Calu3 (cell line): ENCODE measurements around the gene OPRD1. TPM values are rescaled to one million over a fixed set of nuclear protein-coding genes. Genes with fewer than 3 reads are reported as not detected.

Experiments
- BruUV-seq: library from RNA; stranded (reverse); fragments of 400-500 nt; replicated peaks from 2 replicates; lab custom pipeline; 2021; lab: Mats Ljungman, UMichigan
- CTCF ChIA-PET: fragments of 300-600 bp; sonication (Branson Sonifier 250); formaldehyde crosslinking; loops from one replicate; lab custom pipeline; 2022; ENCODE audit warnings: antibody characterized with exemption; lab: Charles Lee
- DNase-seq: peaks from one replicate; pipeline ENCODE4 v3.0.0; 2022
- H3K27ac Mint-ChIP-seq: one replicate; pipeline ENCODE4 v1.8.0; 2022; ENCODE audit warnings: mixed read lengths; ENCODE audit not compliant: unreplicated experiment
- H3K27me3 Mint-ChIP-seq: one replicate; pipeline ENCODE4 v1.8.0; 2022; ENCODE audit warnings: mixed read lengths; ENCODE audit not compliant: unreplicated experiment
- H3K36me3 Mint-ChIP-seq: one replicate; pipeline ENCODE4 v1.8.0; 2022; ENCODE audit warnings: mild to moderate bottlenecking, moderate library complexity, mixed read lengths; ENCODE audit not compliant: insufficient read depth, unreplicated experiment
- H3K4me1 Mint-ChIP-seq: one replicate; pipeline ENCODE4 v1.8.0; 2022; ENCODE audit warnings: mild to moderate bottlenecking, low read depth, mixed read lengths; ENCODE audit not compliant: unreplicated experiment
- H3K4me3 Mint-ChIP-seq: one replicate; pipeline ENCODE4 v1.8.0; 2022; ENCODE audit warnings: mild to moderate bottlenecking, low read depth, moderate library complexity, mixed read lengths; ENCODE audit not compliant: unreplicated experiment
- H3K9me3 Mint-ChIP-seq: one replicate; pipeline ENCODE4 v1.8.0; 2022; ENCODE audit warnings: low read depth, mixed read lengths; ENCODE audit not compliant: unreplicated experiment
- CTCF ChIP-seq: fragments of 200-600 bp; IDR thresholded peaks from one replicate; pipeline ENCODE4 v1.8.0; 2022; ENCODE audit warnings: antibody characterized with exemption; ENCODE audit not compliant: unreplicated experiment
- intact Hi-C: fragments of 100-400 bp; cut with micrococcal nuclease; formaldehyde crosslinking; loops from one replicate; pipeline ENCODE4 v1.10.0; 2022; ENCODE audit not compliant: unreplicated experiment
- total RNA-seq: library from RNA; stranded (reverse); gene quantifications from 2 replicates; pipeline ENCODE4 v1.2.3, GENCODE V29; 2022

Gene OPRD1
- total RNA-seq, 1 experiment from 2014 or later = 0.07 TPM

- intact Hi-C loops = no loop called here
- TF ChIP-seq CTCF = no peak
- Mint-ChIP-seq H3K27me3 (no peaks in the 10 kb centered on the region), H3K36me3 (no peaks in the 10 kb centered on the region), H3K27ac (no peak overlapping the region), H3K4me3 (no peak overlapping the region), H3K4me1 (no peaks in the 10 kb centered on the region), H3K9me3 (no peaks in the 10 kb centered on the region)
- BruUV-seq = no TSS peak
- no peak for DNase-seq
- CTCF ChIA-PET = interaction anchor here (1.0 kb wide), 1 partner anchor 14 kb away, joined by 3 read pairs; no protein-coding TSS in a partner anchor
These were observed 87.3 kb downstream of the OPRD1 start for GRCh38 chr1:28899267-28899666.

DNA sequence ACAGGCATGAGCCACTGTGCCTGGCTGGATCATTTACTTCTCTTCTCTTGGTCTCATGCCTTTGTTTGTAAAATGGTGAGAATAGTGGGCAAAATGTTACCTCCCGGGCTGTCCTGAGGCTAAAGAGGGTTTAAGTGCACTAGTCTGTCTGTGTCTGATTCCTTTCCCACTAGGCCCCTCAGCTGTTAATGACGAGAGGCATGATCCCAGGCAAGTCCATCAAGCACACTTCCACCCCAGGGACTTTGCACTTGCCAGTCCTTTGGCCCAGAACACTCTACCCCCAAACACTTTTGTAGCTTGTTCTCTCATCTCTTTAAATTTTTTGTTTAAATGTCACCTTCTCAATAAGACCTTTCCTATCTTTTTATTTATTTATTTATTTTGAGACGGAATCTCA is 88.6 kb downstream of the OPRD1 start:
- intact Hi-C loops = no loop called here
- CTCF ChIA-PET = interaction anchor here (1.0 kb wide), 1 partner anchor 13 kb away, joined by 3 read pairs; no protein-coding TSS in a partner anchor
- Mint-ChIP-seq H3K27me3 (no peaks in the 10 kb centered on the region), H3K9me3 (no peaks in the 10 kb centered on the region), H3K4me1 (no peaks in the 10 kb centered on the region), H3K36me3 (no peaks in the 10 kb centered on the region), H3K27ac (no peak overlapping the region), H3K4me3 (no peak overlapping the region)
- no peak for DNase-seq
- no TSS peak for BruUV-seq
- TF ChIP-seq CTCF = no peak

DNA sequence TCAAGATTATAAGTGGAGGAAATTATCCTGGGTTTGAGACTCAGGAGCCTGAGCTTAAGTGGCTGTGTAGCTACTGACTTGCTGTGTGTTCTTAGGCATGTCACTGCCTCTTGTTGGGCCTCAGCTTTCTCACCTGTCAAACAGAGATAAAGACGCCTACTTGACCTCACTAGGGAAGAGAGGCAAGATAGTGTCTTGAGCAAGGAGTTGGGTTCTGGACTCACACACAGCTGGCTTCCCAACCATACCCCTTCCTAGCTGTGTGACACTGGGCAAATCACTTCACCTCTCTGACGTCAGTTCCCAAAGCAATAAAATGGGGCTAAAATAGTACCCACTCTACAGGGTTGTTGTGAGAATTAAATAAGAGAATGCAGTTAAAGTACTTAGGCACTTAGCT is 90.8 kb downstream of the OPRD1 start:
- no peaks in the 10 kb centered on the region for H3K4me1 Mint-ChIP-seq
- no peak overlapping the region for H3K27ac Mint-ChIP-seq
- H3K4me3 Mint-ChIP-seq = no peak overlapping the region
- no peaks in the 10 kb centered on the region for H3K36me3 Mint-ChIP-seq
- H3K9me3 Mint-ChIP-seq = no peaks in the 10 kb centered on the region
- H3K27me3 Mint-ChIP-seq = no peaks in the 10 kb centered on the region
- no TSS peak for BruUV-seq
- CTCF ChIA-PET = interaction anchor here (1.2 kb wide), 1 partner anchor 12 kb away, joined by 3 read pairs; the partner anchor contains the start of gene EPB41
- intact Hi-C loops = no loop called here
- DNase-seq = no peak
- TF ChIP-seq CTCF = no peak

GRCh38 chr1:28905921-28906666 is 94.1 kb downstream of the OPRD1 start:
- Mint-ChIP-seq H3K4me1 (no peaks in the 10 kb centered on the region), H3K36me3 (no peaks in the 10 kb centered on the region), H3K9me3 (no peaks in the 10 kb centered on the region), H3K27me3 (no peaks in the 10 kb centered on the region), H3K4me3 (no peak overlapping the region), H3K27ac (no peak overlapping the region)
- TF ChIP-seq CTCF = no peak
- intact Hi-C loops = no loop called here
- CTCF ChIA-PET = no interaction called here
- no TSS peak for BruUV-seq
- no peak for DNase-seq
